ENCODE data around the gene PALD1.

- TF ChIP-seq CTCF (IDR thresholded peaks at IDR 0.05) (no peak), MAZ (IDR thresholded peaks at IDR 0.05; ENCODE audit: borderline replicate concordance, low read depth, low read length) (no peak)
Observed at GRCh38 chr10:70523549-70523948, 45.0 kb downstream of the PALD1 start.

Measured in A549 (cell line).